GDM1 (cell line): ENCODE measurements around the gene USP47.

Source experiments
- DNase-seq: peaks from one replicate; lab custom pipeline; 2025; lab: John Stamatoyannopoulos, UW

The USP47 gene

DNA sequence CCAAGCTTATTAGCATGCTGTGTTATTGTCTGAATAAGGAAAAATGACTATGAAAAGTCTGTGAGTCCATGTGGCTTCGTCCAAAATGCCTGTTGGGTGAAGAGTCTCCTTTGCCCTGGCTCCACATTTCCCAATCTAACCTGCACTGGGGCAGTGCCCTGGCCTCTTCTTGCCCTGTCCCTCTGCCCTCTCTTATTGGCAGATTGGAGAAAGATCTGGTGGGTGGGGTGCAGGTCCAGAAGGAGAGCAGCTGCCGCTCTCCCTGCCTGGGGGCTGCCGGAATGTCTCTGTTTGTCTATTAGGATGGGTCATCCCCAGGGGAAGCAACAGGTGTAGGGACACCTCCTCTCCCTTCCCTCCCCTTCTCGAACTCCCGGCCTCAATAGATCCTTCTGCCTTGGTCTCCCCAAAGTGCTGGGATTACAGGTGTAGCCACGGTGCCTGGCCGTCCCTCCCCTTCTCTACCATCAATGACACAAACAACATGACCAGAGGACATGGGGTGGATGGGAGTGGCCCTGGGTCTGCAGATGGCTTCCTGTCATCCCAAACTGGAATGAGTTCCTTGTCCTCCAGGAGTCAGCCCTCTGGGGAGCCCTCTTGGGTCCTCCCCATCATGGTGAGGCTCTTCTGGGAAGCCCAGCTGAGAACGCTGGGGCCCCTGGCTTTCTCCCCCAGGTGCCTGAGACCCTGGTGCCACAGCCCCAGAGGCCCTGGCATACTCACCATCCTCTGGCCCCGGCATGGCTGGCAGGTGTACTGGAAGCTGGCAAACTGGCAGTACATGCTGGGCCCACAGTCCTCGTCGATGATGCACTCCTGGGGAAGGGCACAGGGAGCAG is 126.1 kb downstream of the USP47 start:
- DNase-seq = no peak

DNA sequence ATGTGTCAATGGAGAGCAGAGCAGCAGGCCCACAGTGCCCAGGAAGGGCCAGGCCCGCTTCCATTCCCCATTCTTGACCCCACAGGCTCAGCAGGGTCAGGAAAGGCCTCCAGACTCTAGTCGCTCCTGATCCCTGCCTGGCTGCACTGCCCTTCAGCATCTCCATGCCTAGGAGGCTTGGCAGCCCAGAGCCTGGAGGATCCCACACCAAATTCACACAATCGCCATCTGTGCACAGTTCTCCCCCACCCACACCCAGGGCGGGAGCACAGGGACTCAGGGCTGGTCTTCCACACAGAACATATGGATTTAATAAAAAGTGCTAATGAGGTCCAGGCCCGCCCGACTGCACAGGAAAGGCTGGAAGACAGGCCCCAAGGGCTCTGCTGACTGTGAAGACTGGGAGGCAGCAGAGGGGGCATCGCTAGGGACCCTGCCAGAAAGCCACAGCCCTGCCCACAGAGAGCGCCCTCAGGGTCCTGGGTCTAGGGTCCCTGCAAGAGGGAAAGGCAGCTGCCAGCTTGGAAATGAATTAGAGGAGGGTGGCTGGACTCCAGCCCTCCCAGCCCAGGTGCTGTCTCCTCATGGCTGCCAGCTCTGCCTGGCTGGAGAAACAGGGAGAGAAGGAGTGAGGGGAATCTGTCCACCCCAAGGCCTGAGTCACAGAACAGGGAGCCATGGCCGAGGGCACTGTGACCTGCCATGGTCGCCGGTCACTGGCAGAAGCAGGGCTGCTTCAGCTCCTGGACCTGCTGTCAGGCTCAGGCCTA is 126.9 kb downstream of the USP47 start:
- DNase-seq = no peak

DNA sequence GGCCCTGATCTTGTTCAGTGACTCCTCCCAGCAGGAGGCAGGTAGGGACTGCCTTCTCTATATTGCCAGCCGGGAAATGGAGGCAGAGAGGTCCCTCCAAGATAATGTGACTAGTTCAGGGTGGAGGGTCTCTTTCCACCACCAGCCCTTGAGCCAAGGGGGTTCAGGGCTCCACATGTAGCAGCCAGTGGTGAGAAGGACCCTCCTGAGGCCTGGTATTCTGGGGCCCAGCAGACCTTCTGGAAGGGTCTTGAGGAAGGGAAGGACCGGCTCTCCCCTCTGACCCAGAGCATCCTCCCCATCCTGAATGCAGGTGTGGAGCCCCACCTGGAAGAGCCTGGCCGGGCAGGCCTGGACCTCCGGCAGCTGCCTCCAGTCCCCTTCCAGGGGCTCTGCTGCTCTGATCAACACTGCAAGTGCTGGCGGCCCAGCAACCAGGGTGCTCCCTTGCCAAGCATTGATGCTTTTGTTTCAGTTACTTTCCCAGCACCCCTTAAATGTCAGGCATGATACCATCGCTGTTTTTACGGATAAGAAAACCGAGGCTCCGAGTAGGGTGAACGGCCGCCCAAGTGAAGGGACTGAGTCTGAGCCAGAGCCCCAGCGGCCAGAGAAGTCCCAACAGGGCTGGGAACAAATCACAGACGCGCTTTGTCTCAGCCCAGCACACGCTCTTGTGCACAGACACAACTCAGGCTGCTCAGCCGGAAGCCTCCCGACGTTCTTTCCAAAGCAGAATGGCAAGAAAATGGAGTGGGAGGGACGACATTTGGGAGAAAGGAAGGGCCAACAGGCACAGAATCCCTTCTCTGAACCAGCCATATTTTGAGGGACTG is 127.8 kb downstream of the USP47 start:
- DNase-seq = no peak

DNA sequence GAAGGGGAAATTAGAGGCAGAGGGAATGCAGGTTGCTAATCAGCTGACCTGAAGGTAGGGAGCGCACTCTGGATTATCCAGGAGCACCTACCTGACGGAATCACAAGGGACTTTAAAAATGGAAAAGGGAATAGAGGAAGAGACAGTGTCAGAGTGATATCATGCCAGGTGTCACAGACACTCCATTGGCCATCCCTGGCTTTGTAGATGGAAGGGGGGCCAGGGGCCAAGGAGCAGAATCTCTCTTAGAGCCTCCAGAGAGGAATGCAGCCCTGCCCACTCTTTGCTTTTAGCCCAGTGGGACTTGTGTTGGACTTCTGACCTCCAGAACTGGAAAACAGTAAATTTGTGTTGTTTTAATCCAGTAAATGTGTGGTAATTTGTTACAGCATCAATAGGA is 128.8 kb downstream of the USP47 start:
- DNase-seq = no peak

DNA sequence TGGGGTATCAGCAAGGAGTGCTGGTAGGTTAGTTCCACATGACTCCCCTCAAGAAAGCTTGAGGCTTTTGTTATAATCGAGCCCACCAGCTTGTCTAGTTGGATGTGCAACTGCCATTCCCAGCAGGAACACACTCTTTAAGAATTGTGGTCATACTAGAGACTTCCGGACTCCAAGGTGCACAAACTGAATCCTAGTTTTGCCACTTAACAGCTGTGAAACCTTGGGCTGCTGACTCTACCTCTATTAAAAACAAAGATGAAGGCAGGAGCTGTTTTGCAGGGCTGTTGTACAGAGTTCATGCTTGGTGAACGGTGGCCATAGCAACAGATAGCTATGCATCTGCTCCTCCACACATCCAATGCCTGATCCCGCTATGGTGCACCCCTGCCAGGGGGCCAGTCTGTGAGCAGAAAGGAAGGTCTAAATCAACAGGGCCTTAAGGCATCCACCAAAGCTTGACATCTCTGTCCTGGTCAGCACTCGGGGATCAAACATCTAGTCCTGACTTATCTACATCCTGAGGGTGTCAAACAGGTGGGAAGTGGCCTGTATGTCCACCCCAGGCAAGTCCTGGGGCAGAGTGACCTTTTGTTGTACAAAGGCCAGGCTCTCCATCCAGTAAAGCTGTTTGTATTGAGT is 130.3 kb downstream of the USP47 start:
- DNase-seq = no peak

DNA sequence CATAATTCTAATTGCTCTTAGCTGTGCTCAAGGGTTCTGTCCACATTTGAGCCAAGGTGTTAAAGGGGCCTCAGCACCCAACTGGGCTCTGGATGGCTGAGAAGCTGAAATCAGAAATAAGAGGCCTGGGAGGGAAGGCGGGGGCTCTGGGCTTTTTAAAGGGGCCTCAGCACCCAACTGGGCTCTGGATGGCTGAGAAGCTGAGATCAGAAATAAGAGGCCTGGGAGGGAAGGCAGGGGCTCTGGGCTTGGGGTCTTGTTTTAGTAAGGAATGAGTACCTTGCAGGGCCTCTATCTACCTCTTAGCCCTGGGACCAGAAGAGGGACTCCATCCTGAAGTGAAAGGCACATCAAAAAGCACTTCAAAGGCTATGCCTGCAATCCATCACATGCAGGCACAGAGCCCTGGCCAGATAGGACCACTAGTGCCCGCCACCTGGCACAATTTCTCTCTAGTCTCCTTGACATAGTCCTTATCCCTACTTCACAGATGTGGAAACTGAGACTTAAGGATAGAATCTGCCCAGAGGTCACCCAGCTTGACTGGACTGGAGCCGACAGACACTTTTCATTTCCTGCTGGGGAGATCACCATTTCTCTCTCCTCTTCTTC is 131.1 kb downstream of the USP47 start:
- no peak for DNase-seq

DNA sequence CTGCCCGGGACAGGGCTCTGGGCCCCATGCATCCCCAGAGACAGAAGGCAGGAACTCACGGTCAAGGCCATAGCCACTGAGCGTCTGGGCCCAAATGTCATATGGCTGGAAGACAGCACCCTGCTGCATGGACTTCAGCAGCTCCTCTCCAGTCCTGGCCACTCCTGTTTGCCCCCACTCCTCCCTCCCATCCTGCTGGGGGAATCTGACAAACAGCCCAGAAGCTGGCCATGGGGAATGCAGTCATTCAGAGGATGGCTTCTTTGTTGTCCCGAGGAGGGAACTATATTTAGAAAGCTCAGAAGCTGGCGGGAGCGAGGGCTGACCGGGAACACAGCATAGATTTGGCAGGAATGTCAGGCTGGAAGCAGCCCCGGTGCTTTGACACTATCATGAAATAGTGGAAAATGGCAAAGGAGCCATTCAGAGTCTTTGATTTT is 131.6 kb downstream of the USP47 start:
- DNase-seq = no peak

DNA sequence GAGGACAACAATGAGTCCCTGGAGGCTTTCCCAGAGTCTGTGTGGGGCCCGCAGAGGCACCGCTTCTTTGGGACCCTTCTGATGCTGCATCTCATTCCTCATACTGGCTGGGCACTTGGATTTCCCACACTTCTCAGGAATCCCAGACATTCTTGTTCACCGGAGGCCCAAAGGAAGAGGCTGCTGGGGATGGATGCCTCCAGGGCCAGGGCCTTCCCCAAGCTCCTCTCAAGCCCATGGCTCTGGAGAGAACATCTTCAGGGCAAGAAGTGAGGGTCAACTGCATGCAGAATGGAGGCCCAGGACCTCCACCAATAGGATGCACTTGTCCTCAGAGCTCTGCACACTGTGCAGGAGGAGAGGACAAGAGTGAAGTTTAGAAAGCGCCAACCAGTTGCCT is 132.1 kb downstream of the USP47 start:
- no peak for DNase-seq

DNA sequence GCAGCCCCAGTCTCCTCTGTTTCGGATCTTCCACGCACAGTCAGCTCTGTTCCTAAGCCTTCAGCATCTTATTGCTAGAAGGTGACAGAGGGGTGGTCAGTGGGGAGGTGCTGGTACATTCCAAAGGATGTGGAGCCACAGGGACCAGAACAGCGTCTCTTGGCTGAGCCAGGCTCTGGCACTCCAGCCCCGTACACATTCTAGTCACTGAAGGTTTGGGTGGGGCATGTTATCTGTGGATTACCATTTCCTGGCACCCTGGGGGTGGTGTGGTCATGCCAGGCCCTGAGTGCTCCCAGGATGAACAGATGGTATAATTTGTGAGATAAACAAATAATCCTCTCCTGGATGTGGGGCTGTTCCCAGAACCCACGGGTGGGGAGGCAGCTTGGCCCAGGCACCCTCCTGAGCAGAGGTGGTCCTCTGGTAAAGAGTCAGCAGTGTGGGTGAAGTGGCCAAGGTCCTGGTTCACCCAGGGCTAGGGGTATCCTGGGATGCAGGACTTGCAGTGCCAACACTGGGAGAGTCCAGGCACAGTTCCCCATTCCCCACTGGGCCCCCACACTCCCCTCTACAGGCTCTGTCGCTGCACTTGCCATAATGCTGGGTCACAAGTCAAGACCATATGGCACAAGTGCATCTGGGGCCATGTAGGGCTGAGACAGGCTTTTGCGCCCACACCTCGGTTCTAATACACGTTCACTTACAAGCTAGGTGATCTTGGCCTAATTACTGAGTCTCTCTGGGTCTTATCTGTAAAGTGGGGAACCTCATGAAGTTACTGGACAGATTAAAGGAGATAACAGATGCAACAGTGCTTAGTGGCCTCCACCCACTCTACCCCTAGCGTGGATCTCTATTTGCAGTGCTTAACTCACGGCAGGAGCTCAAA is 133.7 kb downstream of the USP47 start:
- DNase-seq = no peak

DNA sequence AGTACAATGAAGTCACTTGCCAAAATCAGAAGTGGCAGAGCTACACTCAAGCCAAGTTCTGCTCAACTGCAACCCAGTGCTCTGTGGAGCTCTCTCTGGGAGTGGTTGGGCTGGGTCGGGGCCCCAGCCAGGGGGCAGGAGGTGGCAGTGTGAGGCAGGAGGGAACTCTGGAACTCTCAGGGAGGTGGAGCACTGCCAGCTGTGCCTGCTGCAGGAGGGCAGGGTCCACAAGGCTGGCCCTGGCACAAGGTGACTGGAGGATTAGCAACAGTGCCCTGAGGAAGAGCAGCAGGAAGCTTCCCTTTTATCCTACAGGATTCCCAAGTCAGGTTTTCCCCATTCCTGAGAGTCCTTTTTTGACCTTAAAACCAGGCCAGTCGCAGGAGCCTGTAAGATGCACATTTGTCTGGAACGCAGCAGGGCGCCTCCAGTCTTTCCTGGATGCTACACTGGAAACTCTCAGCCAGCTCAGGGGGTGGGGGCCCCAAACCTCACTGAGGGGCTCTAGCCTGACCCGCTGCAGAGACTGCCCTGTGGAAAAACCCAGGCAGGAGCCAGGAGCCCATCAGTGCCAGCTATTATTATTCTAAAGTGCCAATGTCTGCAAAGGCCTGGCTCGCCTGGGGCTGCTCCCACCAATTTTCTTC is 134.8 kb downstream of the USP47 start:
- DNase-seq = no peak

DNA sequence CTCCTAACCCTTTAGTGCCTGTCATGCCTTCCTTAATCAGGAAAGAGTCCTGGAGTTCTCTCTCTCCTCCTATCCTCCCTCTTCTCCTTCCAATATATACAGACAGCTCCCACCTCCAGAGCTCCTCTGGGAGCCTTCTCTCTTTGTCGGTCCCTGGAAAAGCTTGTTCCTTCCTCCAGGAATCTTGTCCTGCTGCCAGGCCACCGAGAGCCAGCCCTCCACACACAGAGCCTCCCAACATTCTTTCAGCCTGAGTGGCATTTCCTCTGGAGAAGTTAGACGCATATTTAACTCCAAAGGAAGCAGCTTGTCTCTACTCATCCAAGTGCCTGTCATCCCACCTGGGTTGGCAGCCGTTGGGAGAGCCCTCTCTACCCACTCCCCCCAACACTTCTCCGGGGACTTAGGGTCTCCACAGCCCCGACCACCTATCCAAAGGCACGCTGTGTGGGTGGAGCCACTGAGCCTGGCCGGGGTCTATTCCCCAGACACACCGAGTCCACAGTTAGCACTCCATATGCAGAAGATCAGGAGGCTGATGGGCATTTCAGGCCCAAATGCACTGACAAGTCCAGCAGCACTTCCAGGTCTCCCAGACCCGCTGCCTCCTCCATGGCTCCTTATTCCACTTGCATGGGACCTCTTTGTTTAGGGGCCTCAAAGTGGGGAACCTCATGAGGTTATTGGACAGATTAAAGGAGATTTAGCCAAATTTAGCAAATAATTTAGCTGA is 135.6 kb downstream of the USP47 start:
- DNase-seq = no peak

DNA sequence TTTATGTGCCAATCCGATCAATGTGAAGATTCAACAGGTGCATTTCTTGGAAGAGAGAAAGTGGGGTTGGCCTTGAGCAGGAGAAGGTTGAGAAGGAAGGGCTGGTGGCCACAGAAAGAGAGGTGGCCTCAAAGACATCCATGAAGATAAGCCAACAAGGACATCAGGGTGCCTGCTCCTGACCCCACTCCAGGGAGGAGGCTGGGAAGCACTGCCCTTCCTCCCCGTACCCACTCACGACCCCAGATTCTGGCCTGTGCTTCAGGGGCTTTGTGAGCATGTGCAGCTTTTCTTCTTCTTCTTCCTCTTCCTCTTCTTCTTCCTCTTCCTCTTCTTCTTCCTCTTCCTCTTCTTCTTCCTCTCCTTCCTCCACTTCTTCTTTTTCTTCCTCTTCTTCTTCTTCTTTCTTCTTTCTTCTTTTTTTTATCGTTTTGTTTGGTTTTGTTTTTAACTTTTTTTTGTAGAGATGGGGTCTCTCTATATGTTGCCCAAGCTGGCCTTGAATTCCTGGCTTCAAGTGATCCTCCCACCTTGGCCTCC is 136.4 kb downstream of the USP47 start:
- DNase-seq = no peak

DNA sequence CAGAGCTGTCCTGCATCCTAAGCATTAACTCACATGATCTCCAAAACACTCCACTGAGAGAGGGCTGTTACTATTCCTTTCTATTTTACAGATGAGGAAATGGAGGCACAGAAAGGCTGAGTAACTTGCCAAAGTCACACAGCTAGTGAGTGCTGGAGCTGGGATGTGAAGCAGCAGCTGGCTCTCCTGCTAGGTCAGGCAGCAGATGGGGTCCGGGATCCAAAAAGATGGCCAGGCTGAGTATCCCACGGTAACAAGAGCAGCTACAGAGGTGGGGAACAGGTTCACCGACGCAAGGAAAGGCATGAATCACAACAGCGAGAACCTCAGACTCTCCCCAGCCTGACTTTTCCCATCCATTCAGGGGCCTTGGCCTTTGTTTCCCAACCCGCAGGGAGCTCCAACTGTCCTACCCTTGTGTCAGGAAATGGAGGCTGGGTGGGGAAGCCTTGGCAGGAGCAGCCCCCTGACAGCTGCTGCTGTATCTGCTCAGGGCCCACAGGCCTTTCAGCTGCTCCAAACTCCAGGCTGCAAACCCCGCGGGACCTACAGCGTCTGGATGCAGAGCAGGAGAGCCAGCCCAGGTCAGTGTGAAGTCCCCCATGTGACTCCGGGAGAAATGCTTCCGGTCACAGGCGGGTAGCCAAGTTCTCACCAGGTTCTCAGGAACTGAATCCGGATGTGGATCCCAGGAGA is 137.2 kb downstream of the USP47 start:
- no peak for DNase-seq

DNA sequence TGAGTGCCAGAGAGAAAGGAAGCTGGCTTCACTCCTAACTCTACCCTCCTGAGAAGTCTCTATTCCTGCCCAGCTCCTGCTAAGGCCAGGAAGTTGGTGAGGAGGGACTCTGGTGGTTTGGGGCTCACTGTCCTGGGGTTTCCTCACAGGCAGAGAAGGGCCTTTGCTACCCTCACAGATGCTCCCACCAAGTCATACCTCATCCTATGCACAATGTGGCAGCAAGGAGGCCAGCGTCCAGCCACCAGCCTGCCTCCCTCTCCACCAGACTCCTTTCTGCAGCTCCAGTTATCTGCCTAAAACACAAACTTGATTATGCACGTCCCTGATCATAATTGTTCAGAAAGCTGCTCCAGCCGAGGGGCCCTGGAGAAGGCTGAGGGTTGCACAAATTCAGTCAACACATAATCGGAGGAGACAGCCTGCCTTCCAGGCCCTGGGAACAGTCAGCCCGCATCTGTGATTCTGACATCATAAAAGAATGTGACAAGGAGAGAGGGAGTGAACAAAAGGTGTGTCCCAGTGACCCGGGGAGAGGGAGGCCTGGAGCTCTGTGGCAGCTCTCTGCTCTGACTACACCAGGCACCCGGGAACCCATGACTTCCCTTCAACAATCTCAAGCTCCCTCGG is 137.8 kb downstream of the USP47 start:
- DNase-seq = no peak

DNA sequence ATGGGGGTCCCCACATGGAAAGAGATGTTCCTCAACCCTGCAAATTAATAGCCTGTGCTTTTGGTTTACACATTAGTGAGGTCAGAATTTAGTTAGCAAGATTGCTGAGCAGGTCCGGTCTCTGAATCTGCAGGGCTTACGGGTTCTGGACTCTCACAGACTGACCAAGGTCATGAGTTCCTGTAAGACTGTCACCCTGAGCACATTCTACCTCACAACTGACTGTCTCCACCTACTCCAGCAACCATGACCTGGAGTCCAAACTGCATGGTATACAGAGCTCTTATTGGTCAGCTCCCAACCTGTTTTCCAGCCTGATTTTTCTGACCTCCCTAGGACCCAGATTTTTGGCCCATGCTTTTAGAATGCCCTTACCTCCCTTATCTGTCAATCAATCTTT is 138.4 kb downstream of the USP47 start:
- DNase-seq = no peak

DNA sequence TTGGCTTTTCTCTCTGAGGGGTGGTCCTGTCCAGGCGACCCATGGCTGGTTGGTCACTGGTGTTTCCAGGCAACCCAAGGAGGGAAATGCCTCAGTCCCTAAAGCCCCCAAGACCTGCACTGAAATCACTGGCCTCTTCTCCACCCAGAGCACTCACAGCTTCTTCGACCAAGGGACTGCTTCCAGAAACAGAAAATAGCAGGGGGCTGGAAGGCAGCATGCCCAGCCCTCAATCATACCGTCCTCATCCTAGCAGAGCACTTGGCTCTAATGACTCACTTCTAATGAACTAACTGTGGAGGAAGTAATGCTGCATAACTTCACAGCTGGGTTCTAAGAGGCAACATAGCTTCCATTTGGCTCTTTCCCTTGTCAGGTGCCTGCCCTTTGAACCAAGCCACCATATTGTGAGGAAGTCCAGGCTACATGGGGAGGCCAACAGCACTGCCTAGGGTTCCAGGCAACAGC is 139.1 kb downstream of the USP47 start:
- DNase-seq = no peak

DNA sequence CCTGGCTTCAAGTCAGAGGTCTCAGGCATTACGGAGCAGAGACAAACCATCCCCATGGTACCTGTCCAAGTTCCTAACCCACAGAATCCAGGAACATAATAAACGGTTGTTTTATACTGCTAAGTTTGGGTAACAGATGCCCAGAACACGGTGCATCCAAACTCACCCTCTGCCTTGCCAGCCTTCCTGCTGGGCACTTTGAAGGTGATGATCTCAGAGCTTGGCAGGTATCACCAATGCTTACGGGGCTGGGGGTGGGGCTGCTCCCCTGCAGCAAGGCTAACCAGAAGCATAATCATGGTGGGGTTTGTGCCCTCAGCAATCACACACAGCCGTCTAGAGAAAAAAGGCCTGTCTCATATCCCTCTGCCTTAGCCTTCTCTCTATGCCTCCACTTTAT is 139.6 kb downstream of the USP47 start:
- DNase-seq = no peak

DNA sequence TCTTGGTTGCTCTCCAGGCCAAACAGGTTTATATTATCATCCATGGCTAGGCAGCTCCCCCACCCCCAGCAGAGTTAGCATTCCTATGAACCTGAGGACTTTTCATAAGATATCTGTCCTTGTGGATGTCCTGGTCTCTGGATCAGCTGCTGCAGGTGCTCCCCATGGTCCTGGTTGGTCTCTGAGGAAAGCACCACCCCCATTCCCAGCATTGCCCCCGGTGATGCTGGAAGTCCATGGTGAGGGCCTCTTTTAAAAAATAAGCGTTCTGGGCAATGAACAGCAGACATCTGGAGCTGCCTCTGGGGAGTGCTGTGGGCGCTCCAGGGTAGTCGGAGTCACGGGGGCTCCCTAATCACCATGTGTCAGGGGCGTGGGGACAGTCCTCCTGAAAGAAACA is 140.1 kb downstream of the USP47 start:
- no peak for DNase-seq
